Duodenal mucosa (tissue), 2 donors: ENCODE measurements around the gene BLACAT1.
"Not testable (repeated sequence)": the region's sequence is repeated elsewhere in the genome, so short reads cannot be mapped to it uniquely, and the experiment has no call there.

Experiments used
- H3K27ac ChIP-seq: one replicate; pipeline ENCODE4 v1.7.0; 2013; ENCODE audit warnings: low read depth, low read length
- H3K27me3 ChIP-seq, 2 donors: one replicate each; pipeline ENCODE4 v1.7.0; 2013; ENCODE audit warnings: low read length in 2 of 2, control low read depth in 1 of 2; ENCODE audit not compliant: insufficient read depth in 2 of 2, control insufficient read depth in 1 of 2
- H3K36me3 ChIP-seq, 2 donors: one replicate each; pipeline ENCODE4 v1.7.0; 2013; ENCODE audit warnings: low read length in 2 of 2, control low read depth in 1 of 2; ENCODE audit not compliant: insufficient read depth in 2 of 2, control insufficient read depth in 1 of 2
- H3K4me1 ChIP-seq, 2 donors: one replicate each; pipeline ENCODE4 v1.7.0; 2013; ENCODE audit warnings: low read length in 2 of 2, control low read depth in 1 of 2; ENCODE audit not compliant: insufficient read depth in 2 of 2, control insufficient read depth in 1 of 2
- H3K4me3 ChIP-seq, 2 donors: one replicate each; pipeline ENCODE4 v1.7.0; 2013; ENCODE audit warnings: low read length in 2 of 2, low read depth in 1 of 2
- H3K9ac ChIP-seq, 2 donors: one replicate each; pipeline ENCODE4 v1.7.0; 2013; ENCODE audit warnings: low read length in 2 of 2, low read depth in 1 of 2
- H3K9me3 ChIP-seq, 2 donors: one replicate each; pipeline ENCODE4 v1.7.0; 2013; ENCODE audit warnings: low read length in 2 of 2, control low read depth in 1 of 2; ENCODE audit not compliant: control insufficient read depth in 1 of 2

The BLACAT1 gene

DNA sequence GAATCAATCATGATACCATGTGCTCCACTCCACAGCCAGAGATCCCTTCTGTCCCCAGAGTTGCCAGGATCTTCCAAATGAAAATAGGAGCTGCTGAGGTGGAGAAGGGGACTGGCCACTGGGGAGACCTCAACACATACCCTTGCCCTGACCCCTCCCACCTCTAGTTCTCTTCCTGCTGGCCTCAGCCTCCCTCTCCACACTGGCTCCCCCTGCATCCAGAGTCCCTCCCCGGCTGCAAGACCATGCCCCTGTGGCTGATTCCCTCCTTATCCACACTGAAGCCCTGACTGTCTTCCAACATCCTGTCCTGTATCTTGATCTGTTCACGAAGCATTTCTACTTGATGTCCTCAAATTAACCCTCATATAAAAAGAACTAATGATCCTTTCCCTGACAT lies 27.5 kb upstream of the BLACAT1 start:
- no peaks in the 10 kb centered on the region for H3K36me3 ChIP-seq
- H3K4me1 ChIP-seq: peaks cover 5 to 7% of the 10 kb centered on the region in 2 donors
- no peaks in the 10 kb centered on the region for H3K9me3 ChIP-seq
- no peak overlapping the region for H3K27ac ChIP-seq
- H3K4me3 ChIP-seq: no peak overlapping the region
- no peak overlapping the region for H3K9ac ChIP-seq
- peaks cover 7 to 11% of the 10 kb centered on the region in 2 donors for H3K27me3 ChIP-seq

DNA sequence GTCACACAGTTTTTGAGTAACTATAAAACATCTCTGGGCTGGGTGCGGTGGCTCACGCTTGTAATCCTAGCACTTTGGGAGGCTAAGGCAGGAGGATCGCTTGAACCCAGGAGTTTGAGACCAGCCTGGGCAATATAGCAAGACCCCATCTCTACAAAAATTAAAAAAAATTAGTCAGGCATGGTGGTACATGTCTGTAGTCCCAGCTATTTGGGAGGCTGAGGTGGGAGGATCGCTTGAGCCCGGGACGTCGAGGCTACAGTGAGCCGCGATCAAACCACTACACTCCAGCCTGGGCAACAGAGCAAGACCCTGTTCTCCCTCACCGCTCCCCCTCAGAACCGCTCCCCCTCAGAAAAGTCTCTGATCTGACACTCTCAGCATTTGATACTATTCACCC lies 26.7 kb upstream of the BLACAT1 start:
- H3K27me3 ChIP-seq: peaks cover 7 to 11% of the 10 kb centered on the region in 2 donors
- peaks cover 5 to 11% of the 10 kb centered on the region in 2 donors for H3K4me1 ChIP-seq
- H3K9me3 ChIP-seq, H3K9ac ChIP-seq, H3K36me3 ChIP-seq, H3K27ac ChIP-seq, H3K4me3 ChIP-seq: not testable (repeated sequence)

DNA sequence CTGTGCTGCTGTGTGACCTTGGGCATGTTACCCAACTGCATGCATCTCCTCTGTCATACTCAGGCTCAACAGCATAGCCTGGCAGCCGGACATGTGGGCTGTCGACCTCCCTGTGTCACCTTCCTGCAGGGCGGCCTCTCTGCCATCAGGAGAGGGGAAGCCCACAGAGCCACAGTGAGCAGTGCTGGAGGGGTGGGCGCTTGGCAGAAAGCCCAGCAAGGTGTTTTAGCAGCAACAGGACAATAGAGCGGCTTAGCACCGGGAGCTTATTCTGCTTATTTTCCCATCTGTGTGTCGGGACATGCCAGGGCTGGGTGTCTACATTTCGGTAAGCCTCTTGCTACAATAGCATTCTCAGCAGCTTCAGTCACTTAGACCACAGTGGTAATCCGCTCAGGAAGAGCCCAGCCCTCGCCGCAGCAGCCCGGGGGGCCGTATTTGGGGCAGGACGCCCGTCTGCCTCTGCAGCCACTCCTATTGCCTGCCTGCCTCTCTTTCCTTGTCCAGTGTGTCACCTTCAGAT lies 25.8 kb upstream of the BLACAT1 start:
- Histone ChIP-seq H3K36me3 (no peaks in the 10 kb centered on the region), H3K27me3 (peaks cover 6 to 11% of the 10 kb centered on the region in 2 donors), H3K9ac (no peak overlapping the region), H3K9me3 (no peaks in the 10 kb centered on the region), H3K4me3 (no peak overlapping the region), H3K27ac (no peak overlapping the region), H3K4me1 (peaks cover 5 to 12% of the 10 kb centered on the region in 2 donors)

DNA sequence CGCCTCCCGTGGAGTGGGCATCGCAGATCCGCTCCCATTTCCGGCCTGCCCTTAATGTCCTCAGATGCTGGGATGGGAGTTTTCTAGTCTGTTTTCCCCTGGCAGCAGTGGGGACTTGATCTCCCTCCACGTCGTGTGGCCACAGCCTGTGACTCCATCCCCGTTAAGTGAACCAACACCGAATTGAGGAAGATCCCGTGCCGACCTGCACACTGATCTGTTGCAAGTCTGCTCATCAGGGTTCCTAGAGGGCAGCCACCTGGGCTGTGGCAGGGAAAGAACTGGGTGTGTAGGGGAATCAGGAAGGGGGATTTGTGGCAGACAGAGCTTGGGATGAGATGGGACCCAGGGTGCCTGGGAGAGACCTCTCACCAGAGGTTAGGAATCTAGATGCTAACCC lies 25.4 kb upstream of the BLACAT1 start:
- Histone ChIP-seq H3K4me3 (no peak overlapping the region), H3K9me3 (no peaks in the 10 kb centered on the region), H3K27me3 (peaks cover 8 to 11% of the 10 kb centered on the region in 2 donors), H3K27ac (no peak overlapping the region), H3K36me3 (no peaks in the 10 kb centered on the region), H3K4me1 (peaks cover 5 to 12% of the 10 kb centered on the region in 2 donors), H3K9ac (no peak overlapping the region)

DNA sequence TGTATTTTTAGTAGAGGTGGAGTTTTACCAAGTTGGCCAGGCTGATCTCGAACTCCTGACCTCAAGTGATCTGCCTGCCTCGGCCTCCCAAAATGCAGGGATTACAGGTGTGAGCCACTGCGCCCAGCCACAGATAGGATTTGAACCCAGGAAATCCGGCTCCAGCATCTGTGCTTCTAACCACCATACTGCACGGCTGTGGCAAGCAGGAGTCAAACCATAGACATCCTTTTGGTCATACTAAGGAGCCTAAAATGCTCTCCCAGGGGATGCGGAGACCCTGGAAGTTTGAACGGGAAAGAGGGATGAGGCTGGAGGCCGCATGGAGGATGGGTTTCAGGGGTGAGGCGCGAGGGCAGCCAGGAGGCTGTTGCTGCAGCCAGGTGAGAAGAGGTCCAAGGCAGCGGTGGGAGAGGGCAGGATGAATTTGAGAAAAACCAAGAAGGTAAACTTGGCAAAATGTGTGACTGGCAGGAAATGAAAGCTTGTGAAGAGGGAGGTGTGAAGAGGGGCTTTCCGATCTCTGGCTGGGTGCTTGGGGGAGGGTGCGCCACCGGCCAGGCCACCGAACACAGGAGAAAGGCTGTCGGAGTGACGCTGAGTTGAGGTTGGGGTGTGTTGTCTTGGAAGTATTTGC lies 24.6 kb upstream of the BLACAT1 start:
- Histone ChIP-seq H3K4me3 (no peak overlapping the region), H3K9me3 (no peaks in the 10 kb centered on the region), H3K36me3 (no peaks in the 10 kb centered on the region), H3K27me3 (peaks cover 8 to 11% of the 10 kb centered on the region in 2 donors), H3K9ac (no peak overlapping the region), H3K27ac (no peak overlapping the region), H3K4me1 (peaks cover 5 to 8% of the 10 kb centered on the region in 2 donors)

DNA sequence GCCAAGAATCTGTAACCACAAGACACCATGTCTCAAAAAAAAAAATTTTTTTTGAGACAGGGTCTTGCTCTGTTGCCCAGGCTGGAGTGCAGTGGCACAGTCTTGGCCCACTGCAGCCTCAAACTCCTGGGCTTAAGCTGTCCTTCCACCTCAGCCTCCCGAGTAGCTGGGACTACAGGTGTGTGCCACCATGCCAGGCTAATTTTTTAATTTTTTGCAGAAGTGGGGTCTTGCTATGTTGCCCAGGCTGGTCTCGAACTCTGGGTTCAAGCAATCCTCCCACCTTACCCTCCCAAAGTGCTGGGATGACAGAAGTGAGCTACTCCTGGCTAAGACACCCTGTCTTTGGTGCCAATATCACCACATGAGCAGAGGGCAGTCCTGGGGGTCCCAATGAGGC lies 23.1 kb upstream of the BLACAT1 start:
- H3K36me3 ChIP-seq, H3K9me3 ChIP-seq, H3K4me3 ChIP-seq, H3K4me1 ChIP-seq, H3K27ac ChIP-seq, H3K9ac ChIP-seq: not testable (repeated sequence)
- H3K27me3 ChIP-seq: peaks cover 6 to 11% of the 10 kb centered on the region in 2 donors

DNA sequence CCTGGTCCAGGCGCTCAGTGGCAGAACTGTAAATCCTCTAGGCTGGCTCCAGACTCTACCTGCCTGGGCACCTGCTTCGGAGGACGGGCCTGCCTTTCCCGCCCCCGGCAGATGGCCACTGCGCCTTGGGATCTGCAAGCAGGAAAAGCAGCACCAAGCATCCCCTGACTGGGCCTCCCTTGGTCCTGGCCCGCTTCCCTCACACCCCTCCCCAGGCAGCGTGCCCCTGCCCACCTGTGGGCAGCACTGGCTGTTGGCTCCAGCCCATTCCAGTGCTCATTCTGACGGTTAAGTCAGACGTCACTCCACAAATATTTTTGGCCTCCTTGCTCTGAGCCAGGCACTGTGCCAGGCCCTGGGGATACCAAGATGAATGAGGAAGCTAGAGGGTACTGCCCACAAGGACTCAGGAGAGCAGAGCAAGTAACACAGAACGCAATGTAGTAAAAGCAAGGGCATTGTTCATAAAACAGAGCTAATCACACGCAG lies 22.0 kb upstream of the BLACAT1 start:
- Histone ChIP-seq H3K27me3 (peaks cover 6 to 10% of the 10 kb centered on the region in 2 donors), H3K9me3 (peaks cover 3 to 5% of the 10 kb centered on the region in 2 donors), H3K9ac (no peak overlapping the region), H3K27ac (no peak overlapping the region), H3K4me3 (no peak overlapping the region), H3K36me3 (no peaks in the 10 kb centered on the region), H3K4me1 (peaks cover 0 to 8% of the 10 kb centered on the region in 2 donors)

DNA sequence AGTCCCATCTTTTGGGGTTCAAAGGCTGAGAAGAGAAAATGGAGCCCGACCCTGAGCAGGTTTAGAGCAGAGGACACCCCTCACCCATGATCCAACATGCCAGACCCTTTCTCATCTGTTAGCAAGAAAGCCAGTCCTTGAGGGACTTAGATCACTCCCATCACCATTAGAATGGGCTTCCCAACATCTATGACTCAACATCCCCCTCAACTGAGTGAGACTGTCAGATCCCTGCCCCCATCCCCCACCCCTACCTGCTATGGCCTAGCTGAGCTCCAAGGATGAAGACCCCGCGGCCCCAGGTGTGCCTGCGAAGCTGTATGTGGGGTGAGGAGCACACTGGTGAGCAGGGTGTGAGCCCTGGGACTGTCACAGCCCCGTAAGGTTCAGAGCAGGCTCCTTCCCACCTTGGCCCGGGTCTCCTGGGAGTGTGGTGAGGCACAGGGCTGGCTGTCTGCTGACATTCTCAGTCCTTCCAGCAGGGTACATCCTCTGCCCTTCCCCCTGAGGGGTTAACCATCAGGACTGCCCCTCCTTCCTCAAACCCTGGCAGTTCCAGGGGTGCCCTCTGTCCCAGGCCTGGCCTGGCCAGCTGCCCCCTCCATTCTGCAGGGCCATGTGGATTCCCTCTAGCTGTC lies 21.4 kb upstream of the BLACAT1 start:
- Histone ChIP-seq H3K4me1 (peaks cover 0 to 8% of the 10 kb centered on the region in 2 donors), H3K9ac (no peak overlapping the region), H3K4me3 (no peak overlapping the region), H3K27me3 (peaks cover 6 to 10% of the 10 kb centered on the region in 2 donors), H3K9me3 (peaks cover 3 to 5% of the 10 kb centered on the region in 2 donors), H3K36me3 (no peaks in the 10 kb centered on the region), H3K27ac (no peak overlapping the region)

DNA sequence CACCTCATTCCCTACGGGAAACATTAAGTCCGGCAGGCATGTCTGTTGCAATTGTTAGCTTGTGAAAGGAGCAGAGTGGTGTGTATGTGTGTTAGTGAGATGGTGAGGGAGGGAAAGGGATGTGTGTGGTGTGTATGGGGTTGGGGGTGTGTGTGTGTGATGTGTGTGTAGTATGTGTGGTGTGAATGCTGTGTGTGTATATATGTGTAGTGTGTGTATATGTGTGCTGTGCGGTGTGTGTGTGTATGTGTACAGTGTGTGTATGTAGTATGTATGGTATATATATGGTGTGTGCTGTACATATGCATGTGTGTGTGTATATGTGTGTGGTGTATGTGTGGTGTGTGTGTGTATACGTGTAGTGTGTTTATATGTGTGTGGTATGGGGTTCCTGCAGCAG lies 20.8 kb upstream of the BLACAT1 start:
- Histone ChIP-seq H3K36me3 (no peaks in the 10 kb centered on the region), H3K4me1 (peaks cover 0 to 8% of the 10 kb centered on the region in 2 donors), H3K27me3 (peaks cover 6 to 10% of the 10 kb centered on the region in 2 donors), H3K9me3 (peaks cover 3 to 5% of the 10 kb centered on the region in 2 donors), H3K9ac (no peak overlapping the region), H3K4me3 (no peak overlapping the region), H3K27ac (no peak overlapping the region)

DNA sequence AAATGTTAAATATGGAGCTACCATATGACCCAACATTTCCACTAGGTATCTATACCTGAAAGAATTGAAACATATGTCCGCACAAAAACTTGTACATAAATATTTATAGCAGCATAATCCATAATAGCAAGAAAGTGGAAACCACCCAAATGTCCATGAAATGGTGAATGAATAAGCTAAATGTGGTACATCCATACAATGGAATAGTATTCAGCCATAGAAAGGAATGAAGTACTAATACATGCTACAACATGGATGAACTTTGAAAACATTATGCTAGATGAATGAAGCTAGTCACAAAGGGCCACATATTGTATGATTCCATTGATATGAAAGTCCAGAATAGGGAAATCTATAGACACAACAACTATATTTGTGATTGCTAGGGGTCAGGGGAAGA lies 20.0 kb upstream of the BLACAT1 start:
- Histone ChIP-seq H3K36me3 (no peaks in the 10 kb centered on the region), H3K4me1 (peaks cover 0 to 5% of the 10 kb centered on the region in 2 donors), H3K9ac (no peak overlapping the region), H3K27me3 (peaks cover 0 to 10% of the 10 kb centered on the region in 2 donors), H3K9me3 (peaks cover 3 to 5% of the 10 kb centered on the region in 2 donors), H3K27ac (no peak overlapping the region), H3K4me3 (no peak overlapping the region)
